NCI-H1694 treated with DMSO at 0.1 percent for 48 hours (cell line): ENCODE measurements around the gene BNIP2.
"Not testable (repeated sequence)": the region's sequence is repeated elsewhere in the genome, so short reads cannot be mapped to it uniquely, and the experiment has no call there.

Experiments
- DNase-seq: peaks from one replicate; lab custom pipeline; 2025; lab: John Stamatoyannopoulos, UW

The BNIP2 gene

DNA sequence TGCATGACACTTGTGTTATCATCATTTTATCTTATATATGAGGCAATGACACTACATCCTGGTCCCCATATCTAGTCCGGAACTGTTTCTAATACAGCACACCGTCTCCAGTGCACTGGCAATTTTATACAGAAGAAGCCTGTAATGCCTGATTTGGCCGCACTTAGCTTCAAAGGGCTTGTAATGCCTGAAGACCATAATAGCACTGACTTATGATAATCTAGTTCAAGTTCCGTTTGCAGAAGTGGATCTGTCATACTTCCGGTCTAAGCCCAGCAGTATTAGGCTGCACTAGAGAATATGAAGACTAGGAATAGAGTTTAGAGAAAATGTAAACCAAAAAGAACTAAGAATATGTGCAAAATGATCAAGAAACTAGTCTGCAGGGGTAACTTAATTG, 1.3 kb downstream of the BNIP2 start:
- no peak for DNase-seq

GRCh38 chr15:59686389-59686788, 2.7 kb downstream of the BNIP2 start:
- DNase-seq: no peak

- no peak for DNase-seq
Measured at GRCh38 chr15:59685737-59686297, 3.3 kb downstream of the BNIP2 start.

DNA sequence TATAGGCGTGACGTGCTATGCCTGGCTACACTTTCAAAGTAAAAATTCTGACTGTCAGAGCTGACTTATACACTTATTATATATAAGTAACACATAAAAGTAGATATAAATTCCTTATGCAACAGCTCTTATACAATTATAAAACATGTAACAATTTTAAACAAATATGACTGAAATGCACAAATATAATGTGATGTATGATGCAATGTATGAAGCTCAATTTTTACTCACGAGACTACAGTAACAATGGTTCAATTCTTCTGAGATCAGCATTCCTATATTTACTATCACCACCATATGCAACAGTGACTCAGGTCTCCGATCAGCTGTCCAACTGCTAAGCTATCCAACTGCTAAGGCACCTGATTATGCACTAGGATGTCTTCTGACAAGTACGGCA, 8.2 kb downstream of the BNIP2 start:
- DNase-seq: no peak

DNA sequence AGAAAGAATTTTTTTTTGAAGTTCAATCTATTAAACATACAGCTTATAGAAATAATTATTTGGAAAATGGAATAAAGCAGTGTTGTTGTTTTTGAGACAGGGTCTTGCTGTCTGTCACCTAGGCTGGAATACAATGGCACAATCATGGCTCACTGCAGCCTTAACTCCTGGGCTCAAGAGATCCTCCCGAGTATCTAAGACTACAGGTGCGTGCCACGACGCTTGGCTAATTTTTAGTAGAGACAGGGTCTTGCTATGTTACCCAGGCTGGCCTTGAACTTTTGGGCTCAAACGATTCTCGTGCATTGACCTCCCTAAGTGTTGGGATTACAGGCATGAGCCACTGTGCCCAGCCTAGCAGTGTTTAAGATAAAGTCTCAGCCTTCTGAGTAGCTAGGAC, 8.8 kb downstream of the BNIP2 start:
- no peak for DNase-seq

- no peak for DNase-seq
Measured at GRCh38 chr15:59678620-59679019, 10.5 kb downstream of the BNIP2 start.

DNA sequence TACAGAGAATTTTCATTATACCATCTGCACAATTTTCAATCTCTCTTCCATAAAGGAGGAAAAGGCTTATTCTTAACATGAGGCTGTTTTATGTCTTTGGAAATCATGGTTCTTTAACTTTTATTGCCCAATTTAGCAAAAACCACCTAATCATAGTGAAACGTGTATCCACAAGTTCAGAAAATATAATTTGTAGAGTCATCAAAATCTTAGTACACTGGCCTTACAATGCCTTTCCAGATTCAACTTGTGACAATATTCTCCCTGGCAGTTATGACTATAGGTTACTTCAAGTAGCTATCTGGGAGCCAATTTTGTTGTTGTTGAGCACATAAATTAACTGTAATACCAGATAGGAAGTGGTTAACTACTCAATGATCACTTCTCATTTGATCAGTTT, 10.9 kb downstream of the BNIP2 start:
- no peak for DNase-seq

DNA sequence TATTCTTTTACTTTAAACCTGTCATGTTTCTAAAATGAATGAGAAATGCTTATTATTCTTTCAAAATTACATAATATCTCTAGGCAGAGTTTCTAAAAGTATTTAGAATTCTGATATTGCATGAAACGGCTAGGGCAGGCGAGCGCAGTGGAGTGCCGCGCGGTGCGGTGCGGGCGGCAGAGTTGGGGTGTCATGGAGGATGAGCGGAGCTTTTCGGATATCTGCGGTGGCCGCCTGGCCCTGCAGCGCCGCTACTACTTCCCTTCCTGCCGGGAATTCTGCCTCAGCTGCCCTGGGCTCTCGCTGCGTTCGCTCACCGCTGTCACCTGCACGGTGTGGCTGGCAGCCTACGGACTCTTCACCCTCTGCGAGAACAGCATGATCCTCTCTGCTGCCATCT, 12.6 kb downstream of the BNIP2 start:
- no peak for DNase-seq

GRCh38 chr15:59674361-59674877, 14.7 kb downstream of the BNIP2 start:
- no peak for DNase-seq

DNA sequence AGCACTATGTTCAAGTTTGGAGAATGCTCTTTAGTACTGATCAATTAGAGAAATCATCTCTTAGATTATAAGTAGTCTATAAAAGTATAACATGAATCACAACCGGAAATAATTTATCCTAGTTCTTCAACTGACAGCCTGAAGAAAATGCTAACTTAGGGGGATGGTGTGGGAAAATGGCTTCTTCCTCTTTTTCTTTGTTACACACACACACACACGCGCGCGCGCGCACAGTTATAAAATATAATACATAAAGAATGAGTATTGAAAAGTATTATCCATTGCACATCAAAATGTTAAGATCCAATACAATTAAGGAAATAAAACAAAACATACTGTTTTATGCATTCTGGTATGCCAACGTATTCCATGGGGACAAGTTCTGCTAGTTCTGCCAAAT, 20.6 kb downstream of the BNIP2 start:
- no peak for DNase-seq

GRCh38 chr15:59662260-59662659, 26.9 kb downstream of the BNIP2 start:
- no peak for DNase-seq

DNA sequence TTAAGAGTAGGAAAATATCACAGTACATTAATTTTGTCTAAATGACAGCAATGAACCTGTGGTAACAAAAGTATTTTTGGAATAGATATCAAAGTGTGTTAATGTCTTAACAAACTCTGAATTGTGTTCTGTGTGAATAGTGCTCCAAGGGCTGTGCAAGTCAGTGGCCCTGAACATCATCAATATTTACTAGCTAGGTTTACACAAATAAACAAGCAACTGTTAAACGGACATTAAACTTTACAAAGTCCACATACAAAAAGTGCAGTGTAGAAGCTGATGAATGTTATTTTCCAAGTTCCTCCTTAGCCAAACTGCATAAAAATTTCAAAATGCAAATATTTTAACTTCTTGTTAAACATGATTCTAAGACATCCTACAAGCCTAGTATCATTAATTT, 29.8 kb downstream of the BNIP2 start:
- no peak for DNase-seq

GRCh38 chr15:59657635-59658125, 31.4 kb downstream of the BNIP2 start:
- DNase-seq: no peak

DNA sequence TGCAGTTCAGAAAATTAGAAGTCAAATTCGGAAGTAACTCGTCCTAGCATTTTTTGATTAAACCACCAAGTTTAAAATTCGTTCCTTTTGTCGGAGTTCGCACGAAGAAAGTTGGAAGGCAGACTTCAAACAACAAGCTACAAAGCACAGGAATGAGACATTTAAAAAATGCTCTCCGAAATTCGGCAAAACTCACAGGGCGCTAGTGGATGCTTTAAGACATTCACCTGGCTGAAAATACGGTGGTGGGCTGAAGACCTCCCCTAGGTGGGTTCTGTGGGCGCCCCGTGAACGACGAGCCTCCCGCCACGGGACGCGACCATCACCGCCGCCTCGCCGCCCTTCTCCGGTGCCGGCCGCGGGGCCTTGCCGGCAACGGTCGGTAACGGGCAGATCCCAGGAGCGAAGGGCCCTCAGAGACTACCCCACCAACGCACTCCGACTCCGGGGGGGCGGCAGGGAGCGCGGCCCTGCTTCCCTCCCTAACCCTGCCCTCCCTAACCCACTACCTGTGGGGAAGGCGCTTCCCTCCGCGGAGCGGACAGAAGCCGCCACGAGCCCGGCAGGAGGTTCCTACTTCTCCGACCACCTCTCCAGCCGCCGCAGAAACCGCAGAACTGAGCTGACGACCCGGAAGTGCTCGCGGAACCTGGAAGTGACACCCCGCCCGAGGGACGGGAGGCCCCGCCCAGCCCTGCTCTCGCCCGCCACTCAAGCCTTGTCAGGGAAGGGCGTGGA, 32.1 kb downstream of the BNIP2 start, which contains the start of gene GTF2A2:
Gene GTF2A2 (minus strand): TSS at position 619 of the 738 bp plus-strand sequence. CDS start 5,238 bp downstream, outside the sequence.
- DNase-seq: peak; percentile 67

DNA sequence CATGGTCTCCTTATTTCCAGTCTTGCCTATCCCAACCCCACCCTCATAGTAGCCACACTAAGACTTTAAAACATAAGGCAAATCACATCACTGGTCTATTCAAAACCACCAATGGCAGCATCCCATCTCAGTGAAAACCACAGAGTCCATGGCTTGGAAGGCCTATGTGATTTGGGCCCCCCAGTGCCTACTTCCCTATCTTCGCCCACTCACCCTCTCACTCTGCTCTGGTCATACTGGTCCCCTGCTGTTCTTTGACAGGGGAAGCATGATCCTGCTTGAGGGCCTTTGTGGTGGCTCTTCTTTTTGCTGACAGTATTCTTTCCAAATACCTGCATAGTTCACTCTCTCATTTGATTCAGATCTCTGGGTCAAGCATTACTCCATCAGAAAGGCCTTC, 35.1 kb downstream of the BNIP2 start:
- no peak for DNase-seq

DNA sequence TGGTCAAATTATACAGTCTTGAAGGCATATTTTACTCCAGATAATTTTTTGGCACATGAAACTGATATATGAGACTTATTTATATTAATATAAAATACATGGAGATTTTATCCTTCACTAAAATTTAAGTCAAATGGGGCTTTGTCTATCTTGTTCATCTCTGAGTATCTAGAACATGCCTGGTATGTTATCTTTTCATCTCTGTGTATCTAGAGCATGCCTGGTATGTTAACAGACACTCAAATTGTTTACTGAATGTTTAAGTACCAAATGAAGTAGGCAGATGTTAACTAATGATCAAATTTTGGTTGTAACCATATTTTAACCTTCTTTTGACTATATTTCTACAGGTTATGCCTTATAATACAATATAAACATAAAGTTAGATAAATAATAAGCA, 39.5 kb downstream of the BNIP2 start:
- DNase-seq: no peak

DNA sequence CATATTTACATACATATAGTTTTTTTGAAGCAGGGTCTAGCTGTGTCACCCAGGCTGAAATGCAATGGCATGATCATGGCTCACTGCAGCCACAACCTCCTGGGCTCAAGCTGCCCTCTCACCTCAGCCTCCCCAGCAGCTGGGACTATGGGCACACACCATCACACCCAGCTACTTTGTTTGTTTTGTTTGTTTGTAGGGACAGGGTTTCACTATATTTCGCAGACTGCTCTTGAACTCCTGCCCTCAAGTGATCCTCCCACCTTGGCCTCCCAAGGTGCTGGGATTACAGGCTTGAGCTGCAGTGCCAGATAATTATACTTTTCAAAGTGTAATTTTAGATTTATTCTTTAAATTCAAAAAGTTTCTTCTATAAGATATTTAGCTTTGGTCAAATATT, 42.0 kb downstream of the BNIP2 start:
- no peak for DNase-seq

GRCh38 chr15:59646277-59646676, 42.8 kb downstream of the BNIP2 start:
- no peak for DNase-seq

DNA sequence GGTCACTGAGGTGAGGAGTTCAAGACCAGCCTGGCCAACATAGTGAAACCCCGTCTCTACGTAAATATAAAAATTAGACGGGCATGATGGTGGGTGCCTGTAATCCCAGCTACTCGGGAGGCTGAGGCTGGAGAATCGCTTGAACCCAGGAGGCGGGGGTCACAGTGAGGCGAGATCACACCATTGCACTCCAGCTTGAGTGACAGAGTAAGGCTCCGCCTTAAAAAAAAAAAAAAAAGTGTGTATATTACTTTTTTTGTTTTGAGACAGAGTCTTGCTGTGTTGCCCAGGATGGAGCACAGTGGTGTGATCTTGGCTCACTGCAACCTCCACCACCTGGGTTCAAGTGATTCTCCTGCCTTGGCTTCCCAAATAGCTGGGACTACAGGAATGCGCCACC, 43.3 kb downstream of the BNIP2 start:
- DNase-seq: not testable (repeated sequence)

DNA sequence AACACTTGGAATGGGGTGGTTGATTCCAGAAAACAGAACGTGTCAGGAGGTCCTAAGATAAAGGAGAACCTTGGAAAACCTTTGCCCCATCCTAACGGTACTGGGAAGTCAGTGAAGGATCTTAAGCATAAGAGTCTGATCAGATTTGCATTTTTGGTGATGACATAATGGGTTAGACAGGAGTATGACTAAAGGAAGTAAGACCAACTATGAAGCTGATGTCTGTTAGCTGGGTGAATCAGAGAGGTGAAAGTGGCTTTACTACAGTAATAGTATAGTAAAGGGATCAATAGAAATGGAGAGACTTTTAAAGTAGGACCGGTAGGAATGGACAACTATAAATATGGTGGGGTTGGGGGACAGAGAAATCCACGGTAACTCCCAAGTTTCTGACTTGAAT, 44.4 kb downstream of the BNIP2 start:
- DNase-seq: no peak

GRCh38 chr15:59642351-59642750, 46.8 kb downstream of the BNIP2 start:
- DNase-seq: no peak

- not testable (repeated sequence) for DNase-seq
Measured at GRCh38 chr15:59637507-59637906, 51.6 kb downstream of the BNIP2 start.

DNA sequence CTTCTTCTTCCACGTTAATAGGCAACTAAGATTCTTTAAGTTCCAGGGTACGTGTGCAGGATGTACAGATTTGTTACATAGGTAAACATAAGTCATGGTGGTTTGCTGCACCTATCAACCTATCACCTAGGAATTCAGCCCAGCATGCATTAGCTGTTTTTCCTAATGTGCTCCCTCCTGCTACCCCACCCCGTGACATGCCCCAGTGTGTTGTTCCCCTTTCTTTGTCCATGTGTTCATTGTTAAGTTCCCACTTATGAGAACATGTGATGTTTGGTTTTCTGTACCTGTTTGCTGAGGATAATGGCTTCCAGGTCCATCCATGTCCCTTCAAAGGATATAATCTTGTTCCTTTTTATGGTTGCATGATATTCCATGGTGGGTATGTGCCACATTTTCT, 52.9 kb downstream of the BNIP2 start:
- DNase-seq: no peak

DNA sequence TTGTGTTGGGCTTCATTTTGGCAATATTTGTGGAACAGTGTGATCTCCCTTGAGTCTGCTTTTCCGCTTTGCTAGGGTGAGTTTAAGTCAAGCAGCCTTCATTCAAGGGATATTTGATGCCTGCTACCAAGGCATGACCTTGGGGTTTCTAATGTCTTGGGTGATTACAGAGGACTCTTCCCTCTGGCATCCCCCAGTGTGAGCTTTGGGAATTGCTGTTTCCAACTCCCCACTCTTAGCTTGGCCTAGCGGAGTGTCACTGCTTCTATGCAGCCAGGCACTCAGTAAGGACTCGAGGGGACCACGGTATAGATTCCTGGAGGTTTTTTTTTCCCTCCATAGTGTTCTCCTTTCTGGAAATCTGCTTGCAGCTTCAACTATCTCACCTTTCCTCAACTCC, 56.4 kb downstream of the BNIP2 start:
- DNase-seq: no peak
